IPS-18a (cell line): ENCODE data around the gene C12orf60.
"Not testable (repeated sequence)": the region's sequence is repeated elsewhere in the genome, so short reads cannot be mapped to it uniquely, and the experiment has no call there.

Experiments used
- H3K27ac ChIP-seq: one replicate; pipeline ENCODE4 v1.5.1; 2013; ENCODE audit warnings: low read length
- H3K27me3 ChIP-seq: one replicate; pipeline ENCODE4 v1.6.1; 2013; ENCODE audit warnings: mild to moderate bottlenecking, low read length; ENCODE audit not compliant: control insufficient read depth, insufficient read depth
- H3K36me3 ChIP-seq: one replicate; pipeline ENCODE4 v1.6.1; 2013; ENCODE audit warnings: low read depth, low read length; ENCODE audit not compliant: control insufficient read depth
- H3K4me1 ChIP-seq: one replicate; pipeline ENCODE4 v1.6.1; 2013; ENCODE audit warnings: low read depth, low read length; ENCODE audit not compliant: control insufficient read depth
- H3K4me3 ChIP-seq: one replicate; pipeline ENCODE4 v1.5.1; 2013; ENCODE audit warnings: low read length
- H3K9ac ChIP-seq: one replicate; pipeline ENCODE4 v1.6.1; 2013; ENCODE audit warnings: mild to moderate bottlenecking, low read length, moderate library complexity
- H3K9me3 ChIP-seq: one replicate; pipeline ENCODE4 v1.6.1; 2013; ENCODE audit warnings: low read depth, low read length; ENCODE audit not compliant: control insufficient read depth

C12orf60 gene, protein sequence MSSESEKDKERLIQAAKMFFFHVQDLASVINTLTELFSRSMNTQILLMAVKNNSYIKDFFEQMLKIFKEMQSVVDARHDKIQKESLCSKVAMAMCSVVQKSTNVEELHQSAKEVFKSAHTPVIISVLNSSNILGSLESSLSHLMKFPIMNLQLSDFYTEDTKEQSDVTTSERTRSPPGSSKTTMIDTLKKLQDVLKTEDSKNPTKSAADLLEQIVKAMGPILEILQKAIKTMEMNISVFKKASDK

DNA sequence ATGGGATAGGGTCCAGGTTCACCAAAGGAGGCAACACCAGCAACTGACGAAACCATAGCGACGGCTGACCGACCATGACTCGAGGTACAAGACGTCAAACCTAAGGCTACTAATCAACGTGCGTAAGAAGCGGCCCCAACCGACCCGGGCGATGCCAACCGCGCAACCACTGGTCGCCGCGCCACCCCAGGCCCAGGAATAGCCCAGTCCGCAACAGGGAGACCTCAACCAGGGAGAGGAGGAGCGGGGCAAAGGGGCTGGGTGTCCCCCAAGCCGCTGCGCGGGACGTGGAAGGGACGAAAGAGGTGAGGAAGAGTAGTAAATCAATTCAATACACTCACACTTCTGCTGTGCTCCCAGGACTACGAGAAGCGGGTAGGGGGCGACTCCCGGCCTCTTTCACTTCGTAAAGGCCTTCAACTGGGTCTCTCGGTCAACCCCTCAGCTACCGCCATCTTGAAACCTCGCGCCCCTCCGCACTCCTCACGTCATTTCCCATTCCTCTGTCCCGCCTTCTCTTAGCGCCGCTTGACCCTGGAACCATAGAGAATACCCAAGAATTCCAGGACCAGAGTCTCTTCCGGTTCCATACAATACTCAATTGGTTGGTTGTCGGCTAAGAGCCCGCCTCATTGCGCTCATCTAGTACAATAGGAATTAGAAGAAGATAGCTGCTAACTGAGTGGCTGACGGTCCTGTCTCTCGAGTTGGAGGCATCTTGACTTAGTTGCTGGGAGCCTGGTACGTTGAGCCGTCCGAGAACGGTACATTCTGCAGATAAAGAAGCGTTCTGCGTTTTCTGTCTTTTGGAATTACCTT lies at the start of gene C12orf60, which contains the start of gene WBP11:
TSS of gene C12orf60 (plus strand) at position 660 of the 819 bp plus-strand sequence. CDS start 19,266 bp downstream, outside the sequence.
TSS of gene WBP11 (minus strand) at position 468 of the 819 bp plus-strand sequence. CDS start 2,095 bp downstream, outside the sequence.
- Histone ChIP-seq H3K4me3 (peak within 1 kb of the TSS; percentile 77), H3K27ac (peak within 1 kb of the TSS; percentile 93), H3K9ac (peak within 1 kb of the TSS; percentile 91), H3K36me3 (peaks cover 13% of the 10 kb centered on the region), H3K27me3 (no peaks in the 10 kb centered on the region), H3K4me1 (no peaks in the 10 kb centered on the region), H3K9me3 (no peaks in the 10 kb centered on the region)

DNA sequence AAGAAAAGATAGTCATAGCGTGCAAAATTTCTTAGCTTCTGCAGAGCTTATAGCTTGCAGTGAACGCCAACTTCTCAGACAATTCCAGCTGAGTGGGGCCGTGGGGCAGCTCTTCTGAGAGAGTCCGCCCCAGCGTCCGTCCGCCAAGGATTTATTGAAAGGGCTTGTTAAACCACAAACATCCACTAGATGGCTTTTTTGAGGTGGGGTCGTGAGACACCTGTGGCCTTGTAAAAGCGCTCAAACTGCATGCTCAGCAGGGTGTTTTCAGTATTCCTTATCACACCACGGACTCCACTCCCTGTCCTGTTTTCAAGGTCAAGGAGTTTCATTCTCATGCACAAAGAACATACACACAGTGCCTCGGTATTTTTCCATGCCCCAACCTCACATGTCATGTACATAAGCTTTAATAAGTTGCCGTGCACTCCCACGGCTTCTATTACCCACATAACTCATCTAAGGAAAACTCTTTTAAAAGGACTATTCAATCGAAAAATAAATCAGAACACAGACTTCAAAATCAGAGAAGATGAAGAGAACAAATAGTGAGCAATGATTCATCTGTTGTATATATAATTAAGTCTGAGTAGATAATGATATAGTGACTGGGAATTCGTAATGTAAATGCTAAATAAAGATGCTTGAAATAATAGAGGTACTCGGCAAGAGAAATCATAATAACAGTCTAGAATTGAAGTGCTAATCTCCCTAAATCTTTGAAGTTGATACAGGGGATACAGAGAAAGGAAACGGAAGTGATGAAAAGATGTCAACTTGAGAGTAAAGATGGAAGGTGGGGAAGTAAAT lies 46.9 kb upstream of the C12orf60 start:
- H3K4me3 ChIP-seq = no peak overlapping the region
- H3K36me3 ChIP-seq = no peaks in the 10 kb centered on the region
- H3K4me1 ChIP-seq = peaks cover 6% of the 10 kb centered on the region
- H3K9ac ChIP-seq = no peak overlapping the region
- no peak overlapping the region for H3K27ac ChIP-seq
- no peaks in the 10 kb centered on the region for H3K27me3 ChIP-seq
- peaks cover 6% of the 10 kb centered on the region for H3K9me3 ChIP-seq

DNA sequence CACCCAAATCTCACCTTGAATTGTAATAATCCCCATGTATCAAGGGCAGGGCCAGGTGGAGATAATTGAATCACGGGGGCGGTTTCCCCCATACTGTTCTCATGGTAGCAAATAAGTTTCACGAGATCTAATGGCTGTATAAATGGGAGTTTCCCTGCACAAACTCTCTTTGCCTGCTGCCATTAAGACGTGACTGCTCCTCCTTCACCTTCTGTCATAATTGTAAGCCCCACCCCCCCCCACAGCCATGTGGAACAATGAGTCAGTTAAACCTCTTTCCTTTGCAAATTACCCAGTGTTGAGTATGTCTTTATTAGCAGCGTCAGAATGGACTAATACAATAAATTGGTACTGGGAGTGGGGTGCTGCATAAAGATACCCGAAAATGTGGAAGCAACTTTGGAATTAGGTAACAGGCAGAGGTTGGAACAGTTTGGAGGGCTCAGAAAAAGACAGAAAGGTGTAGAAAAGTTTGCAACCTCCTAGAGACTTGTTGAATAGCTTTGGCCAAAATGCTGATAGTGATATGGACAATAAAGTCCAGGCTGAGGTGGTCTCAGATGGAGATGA lies 43.7 kb upstream of the C12orf60 start:
- H3K9me3 ChIP-seq, H3K9ac ChIP-seq, H3K27me3 ChIP-seq, H3K36me3 ChIP-seq, H3K27ac ChIP-seq, H3K4me1 ChIP-seq, H3K4me3 ChIP-seq: not testable (repeated sequence)

DNA sequence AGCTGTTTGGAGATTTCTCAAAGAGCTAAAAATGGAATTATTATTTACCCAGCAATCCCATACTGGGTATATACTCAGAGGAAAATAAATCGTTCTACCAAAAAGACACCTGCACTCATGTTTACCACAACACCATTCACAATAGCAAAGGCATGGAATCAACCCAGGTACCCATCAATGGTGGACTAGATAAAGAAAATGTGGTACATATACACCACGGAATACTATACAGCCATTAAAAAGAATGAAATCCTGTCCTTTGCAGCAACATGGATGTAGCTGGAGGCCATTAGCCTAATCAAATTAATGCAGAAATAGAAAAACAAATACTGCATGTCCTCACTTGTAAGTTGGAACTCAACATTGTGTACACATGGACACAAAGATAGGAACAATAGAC lies 38.1 kb upstream of the C12orf60 start:
- H3K27me3 ChIP-seq = no peaks in the 10 kb centered on the region
- H3K4me3 ChIP-seq = no peak overlapping the region
- no peak overlapping the region for H3K27ac ChIP-seq
- no peak overlapping the region for H3K9ac ChIP-seq
- no peaks in the 10 kb centered on the region for H3K9me3 ChIP-seq
- H3K36me3 ChIP-seq = peaks cover 3% of the 10 kb centered on the region
- H3K4me1 ChIP-seq = no peaks in the 10 kb centered on the region

DNA sequence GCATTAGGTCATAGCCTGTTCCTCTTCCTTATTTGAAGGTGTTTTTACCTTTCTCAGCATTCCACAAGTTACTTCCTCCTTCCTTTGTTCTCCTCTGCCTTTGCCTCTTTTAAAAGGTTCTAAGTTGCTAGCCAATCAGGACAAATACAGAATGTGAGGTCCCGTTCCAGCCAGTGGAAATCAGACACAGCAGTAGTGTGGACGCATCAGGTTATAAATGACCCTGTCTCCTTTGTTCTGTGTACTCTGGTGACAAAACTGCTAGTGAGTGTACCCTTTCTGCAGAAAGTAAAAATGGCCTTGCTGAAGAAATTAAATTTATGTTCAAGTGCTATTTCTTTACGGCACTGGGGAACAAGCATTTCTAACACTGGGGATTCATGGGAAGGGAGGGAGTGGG lies 37.5 kb upstream of the C12orf60 start:
- H3K27me3 ChIP-seq, H3K27ac ChIP-seq, H3K9me3 ChIP-seq, H3K36me3 ChIP-seq, H3K9ac ChIP-seq, H3K4me1 ChIP-seq, H3K4me3 ChIP-seq: not testable (repeated sequence)

DNA sequence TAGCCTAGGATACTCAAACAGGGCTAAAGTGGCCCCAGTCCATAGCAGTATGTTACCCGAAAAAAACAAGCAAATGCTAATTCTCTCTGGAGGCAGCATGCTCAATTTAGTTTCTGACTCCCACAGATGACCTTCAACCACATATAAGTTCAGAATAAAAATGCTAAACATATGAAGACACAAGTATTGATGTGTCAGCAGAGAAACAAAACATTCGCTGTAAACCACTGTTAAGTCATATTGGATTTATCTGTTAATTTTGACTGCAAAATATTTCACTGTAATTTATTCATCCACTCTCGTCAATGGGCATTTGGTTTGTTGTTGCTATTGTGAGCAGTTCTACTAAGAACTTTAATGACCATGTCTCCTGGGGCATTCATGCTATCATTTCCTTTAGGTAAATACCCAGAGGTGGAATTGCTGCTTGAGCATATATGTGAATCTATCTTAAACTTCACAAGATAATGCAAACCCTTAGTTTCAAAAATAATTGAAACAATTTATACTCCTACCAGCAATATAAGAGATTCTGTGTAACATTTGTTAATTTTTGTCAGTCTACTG lies 36.7 kb upstream of the C12orf60 start:
- no peak overlapping the region for H3K27ac ChIP-seq
- H3K4me1 ChIP-seq = peaks cover 2% of the 10 kb centered on the region
- H3K36me3 ChIP-seq = peaks cover 3% of the 10 kb centered on the region
- no peak overlapping the region for H3K9ac ChIP-seq
- no peaks in the 10 kb centered on the region for H3K27me3 ChIP-seq
- no peak overlapping the region for H3K4me3 ChIP-seq
- H3K9me3 ChIP-seq = no peaks in the 10 kb centered on the region

DNA sequence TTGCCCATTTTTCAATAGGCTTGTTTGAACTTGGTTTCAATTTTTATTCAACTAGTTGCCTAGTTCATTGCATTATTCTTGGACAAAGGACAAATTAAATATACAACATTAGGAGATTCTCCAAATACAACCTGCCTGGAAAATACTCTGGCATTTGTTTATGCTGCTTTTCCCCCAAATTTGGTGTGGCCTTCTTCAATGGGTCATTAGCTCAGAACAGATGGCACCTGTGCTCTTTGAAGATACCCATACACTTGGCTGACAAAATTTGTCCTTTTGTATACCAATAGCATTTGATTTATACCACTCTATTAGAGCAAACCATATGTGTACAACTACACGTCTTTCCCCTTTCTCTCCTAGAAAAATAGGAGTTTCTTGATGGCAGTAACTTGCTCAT lies 35.9 kb upstream of the C12orf60 start:
- peak overlapping the region; percentile 96 for H3K4me3 ChIP-seq
- no peaks in the 10 kb centered on the region for H3K36me3 ChIP-seq

DNA sequence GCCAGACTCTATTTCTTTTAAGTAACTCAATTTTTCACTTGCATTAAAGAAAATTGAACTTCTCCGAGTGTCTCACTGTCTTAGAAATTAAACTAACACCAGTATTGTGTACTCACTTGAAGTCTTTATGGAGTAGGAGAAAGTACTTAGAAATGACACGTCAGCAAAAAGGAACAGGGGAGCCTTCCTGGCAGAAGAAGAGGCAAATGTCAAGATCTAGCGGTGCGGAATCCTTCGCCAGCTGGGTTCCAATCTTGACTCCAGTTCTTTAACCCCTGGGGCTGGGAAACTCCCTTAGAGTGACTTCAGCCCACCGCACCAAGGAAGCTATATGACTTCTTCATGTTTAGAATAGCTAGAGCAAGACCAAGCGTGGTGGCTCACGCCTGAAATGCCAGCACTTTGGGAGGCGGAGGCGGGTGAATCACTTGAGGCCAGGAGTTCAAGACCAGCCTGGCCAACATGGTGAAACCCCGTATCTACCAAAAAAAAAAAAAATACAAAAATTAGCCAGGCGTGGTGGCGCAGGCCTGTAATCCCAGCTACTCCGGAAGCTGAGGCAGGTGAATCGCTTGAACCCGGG lies 34.6 kb upstream of the C12orf60 start:
- Histone ChIP-seq H3K9ac (peak overlapping the region; percentile 86), H3K9me3 (no peaks in the 10 kb centered on the region), H3K4me1 (peaks cover 5% of the 10 kb centered on the region), H3K27me3 (no peaks in the 10 kb centered on the region), H3K4me3 (peak overlapping the region; percentile 96), H3K27ac (peak overlapping the region; percentile 87), H3K36me3 (no peaks in the 10 kb centered on the region)

More for the DNA sequence above, 35.9 kb upstream of the C12orf60 start:
- no peaks in the 10 kb centered on the region for H3K9me3 ChIP-seq
- peak overlapping the region; percentile 20 for H3K9ac ChIP-seq
- H3K27ac ChIP-seq = no peak overlapping the region
- H3K27me3 ChIP-seq = no peaks in the 10 kb centered on the region
- H3K4me1 ChIP-seq = peaks cover 5% of the 10 kb centered on the region

DNA sequence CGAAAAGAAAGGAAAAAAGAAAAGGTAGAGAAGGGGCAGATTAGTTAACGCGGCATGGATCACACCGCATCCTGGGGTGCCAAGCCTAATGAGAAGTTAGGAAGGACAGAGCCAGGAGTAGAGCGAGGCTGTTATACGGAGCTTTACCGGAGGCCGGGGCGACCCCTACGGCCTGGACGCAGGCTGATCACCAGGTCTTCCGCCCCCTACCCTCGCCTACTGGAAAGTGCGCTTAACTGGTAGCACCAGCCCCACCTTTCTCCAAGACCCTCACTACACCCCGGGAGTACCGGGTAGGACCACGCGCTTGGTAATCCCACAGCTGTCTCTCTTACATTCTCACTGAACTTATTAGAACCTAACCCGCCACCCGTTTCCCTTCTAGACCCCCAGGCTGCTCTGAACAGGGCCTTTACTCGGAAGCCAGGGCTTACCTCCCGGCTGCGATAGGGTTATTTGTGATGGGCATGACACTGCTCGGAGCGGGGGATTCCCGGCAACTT lies 34.0 kb upstream of the C12orf60 start:
- Histone ChIP-seq H3K9me3 (no peaks in the 10 kb centered on the region), H3K4me3 (peak overlapping the region; percentile 96), H3K27ac (peak overlapping the region; percentile 87), H3K27me3 (no peaks in the 10 kb centered on the region), H3K4me1 (peaks cover 5% of the 10 kb centered on the region), H3K9ac (peak overlapping the region; percentile 86), H3K36me3 (no peaks in the 10 kb centered on the region)

DNA sequence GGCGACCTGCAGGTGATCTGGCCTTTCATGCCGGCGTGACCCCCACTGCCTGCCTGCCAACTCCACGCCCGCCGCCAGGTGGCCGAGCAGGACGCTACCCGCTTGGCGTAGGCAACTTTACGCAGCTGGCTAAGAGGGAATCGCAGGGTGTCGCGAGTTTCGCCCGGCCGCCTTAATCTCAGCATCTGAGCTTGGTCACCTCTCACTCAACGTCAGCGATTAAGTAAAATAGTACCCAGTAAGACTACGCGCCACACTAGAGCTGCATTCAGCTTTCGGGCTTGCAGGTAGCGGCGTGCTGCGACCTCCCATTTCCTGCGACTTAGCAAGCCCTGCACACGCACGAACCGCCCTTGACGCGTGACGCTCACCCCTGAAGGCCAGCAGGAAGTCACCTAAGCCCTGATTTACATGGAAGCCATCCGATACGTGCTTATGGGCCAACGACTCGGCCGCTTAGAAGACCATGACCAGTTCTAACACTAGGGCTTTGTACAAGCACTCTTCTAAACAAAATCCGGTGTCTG lies 33.4 kb upstream of the C12orf60 start:
- Histone ChIP-seq H3K27ac (peak overlapping the region; percentile 87), H3K9me3 (no peaks in the 10 kb centered on the region), H3K4me3 (peak overlapping the region; percentile 96), H3K36me3 (no peaks in the 10 kb centered on the region), H3K27me3 (no peaks in the 10 kb centered on the region), H3K9ac (peak overlapping the region; percentile 86), H3K4me1 (peaks cover 5% of the 10 kb centered on the region)
